Endothelial cell of umbilical vein (primary cell): ENCODE measurements around the gene VGLL4. TPM values are rescaled to one million over a fixed set of nuclear protein-coding genes. Genes with fewer than 3 reads are reported as not detected.
A peak's percentile ranks its signal among the peaks of the same experiment; 100 is the strongest.

Experiments used
- BruUV-seq: library from RNA; stranded (reverse); fragments of 400-500 nt; replicated peaks from 2 replicates; lab custom pipeline; 2021; lab: Mats Ljungman, UMichigan
- CTCF ChIA-PET: fragments of 300-600, 350-600 bp; sonication (Branson Sonifier 250); formaldehyde crosslinking; loops from one replicate; lab custom pipeline; 2021; ENCODE audit warnings: antibody characterized with exemption, inconsistent platforms; lab: Charles Lee
- POLR2A ChIA-PET: fragments of 300-600, 350-600 bp; sonication (Branson Sonifier 250); formaldehyde crosslinking; loops from one replicate; lab custom pipeline; 2021; ENCODE audit warnings: antibody characterized with exemption, inconsistent platforms; lab: Charles Lee
- DNase-seq: peaks from one replicate; pipeline ENCODE4 v3.0.0-alpha.2; 2011; ENCODE audit warnings: low read depth, low spot score
- FAIRE-seq: peaks from 2 replicates; lab custom pipeline; 2011; peaks lifted over from hg19 to GRCh38; lab: Jason Lieb, UNC
- H2AFZ ChIP-seq: 2 replicates; pipeline ENCODE4 v1.6.0; 2012; ENCODE audit warnings: low read depth, low read length, control low read depth, inconsistent platforms
- H3K27ac ChIP-seq: 2 replicates; pipeline ENCODE4 v1.5.1; 2011; ENCODE audit warnings: low read depth, mild to moderate bottlenecking, control low read depth, low read length, moderate library complexity; ENCODE audit not compliant: insufficient read depth
- H3K27me3 ChIP-seq, 2 experiments: 2 replicates each; pipeline versions ENCODE4 v1.6.0 to v1.6.1; 2011; ENCODE audit warnings: low read length in 2 of 2, mixed read lengths in 1 of 2; ENCODE audit not compliant: control insufficient read depth in 2 of 2, insufficient read depth in 2 of 2
- H3K36me3 ChIP-seq, 2 experiments: 2 replicates in 1 of 2; 3 replicates in 1 of 2; pipeline ENCODE4 v1.5.1; 2011; ENCODE audit warnings: low read length in 2 of 2, mild to moderate bottlenecking in 1 of 2, moderate library complexity in 1 of 2; ENCODE audit not compliant: control insufficient read depth in 2 of 2, insufficient read depth in 2 of 2; ENCODE audit errors: extremely low read depth in 1 of 2
- H3K4me1 ChIP-seq: 3 replicates; pipeline ENCODE4 v1.5.1; 2011; ENCODE audit warnings: mild to moderate bottlenecking, low read length; ENCODE audit not compliant: control insufficient read depth, insufficient read depth; ENCODE audit errors: extremely low read depth
- H3K4me2 ChIP-seq: 2 replicates; pipeline ENCODE4 v1.6.1; 2011; ENCODE audit warnings: low read length, control low read depth, mixed read lengths; ENCODE audit not compliant: insufficient read depth
- H3K4me3 ChIP-seq, 3 experiments: fragments of 200-600 bp in 1 of 3; sonication (generic), shearing (Covaris generic) in 1 of 3; replicated peaks in 1 of 3; 2 replicates each; pipeline ENCODE4 v1.5.1; 2011 to 2016; ENCODE audit warnings: control low read depth in 3 of 3, low read length in 3 of 3, mild to moderate bottlenecking in 2 of 3, inconsistent platforms in 1 of 3, low read depth in 1 of 3, moderate library complexity in 1 of 3; ENCODE audit not compliant: insufficient read depth in 1 of 3
- H3K79me2 ChIP-seq: 2 replicates; pipeline ENCODE4 v1.6.0; 2012; ENCODE audit warnings: low read length, inconsistent platforms; ENCODE audit not compliant: control insufficient read depth, insufficient read depth
- H3K9ac ChIP-seq: replicated peaks from 2 replicates; pipeline ENCODE3; 2011; ENCODE audit warnings: low read length, control low read depth; ENCODE audit not compliant: insufficient read depth; ENCODE audit errors: extremely low read depth
- H3K9me1 ChIP-seq: replicated peaks from 3 replicates; pipeline ENCODE4 v1.6.0; 2011; ENCODE audit warnings: mild to moderate bottlenecking, low read length; ENCODE audit not compliant: control insufficient read depth, insufficient read depth; ENCODE audit errors: extremely low read depth
- H3K9me3 ChIP-seq: replicated peaks from 2 replicates; pipeline ENCODE4 v1.5.1; 2012; ENCODE audit warnings: low read length, inconsistent platforms; ENCODE audit not compliant: control insufficient read depth, insufficient read depth
- H4K20me1 ChIP-seq: replicated peaks from 2 replicates; pipeline ENCODE3; 2011; ENCODE audit warnings: mild to moderate bottlenecking, low read length; ENCODE audit not compliant: control insufficient read depth, insufficient read depth; ENCODE audit errors: extremely low read depth
- CTCF ChIP-seq, 2 donors: IDR thresholded peaks; 1 replicate in 1 of 2; 2 replicates in 1 of 2; pipeline ENCODE4 v1.5.1; 2011; ENCODE audit warnings: low read length in 2 of 2, mild to moderate bottlenecking in 2 of 2, moderate library complexity in 2 of 2, control low read depth in 1 of 2, inconsistent platforms in 1 of 2, low read depth in 1 of 2; ENCODE audit not compliant: insufficient read depth in 1 of 2; ENCODE audit errors: extremely low read depth in 1 of 2
- FOS ChIP-seq: IDR thresholded peaks from 2 replicates; pipeline ENCODE4 v1.6.1; 2011; ENCODE audit warnings: mild to moderate bottlenecking, low read length, moderate library complexity, borderline replicate concordance; ENCODE audit not compliant: insufficient read depth
- GATA2 ChIP-seq: IDR thresholded peaks from 2 replicates; pipeline ENCODE4 v1.7.0; 2011; ENCODE audit warnings: low read depth, mild to moderate bottlenecking, moderate library complexity, mixed read lengths, low read length; ENCODE audit not compliant: insufficient read length, insufficient read depth
- JUN ChIP-seq: IDR thresholded peaks from 2 replicates; pipeline ENCODE4 v1.6.1; 2011; ENCODE audit warnings: borderline replicate concordance, low read depth; ENCODE audit not compliant: insufficient read length, insufficient read depth
- MAX ChIP-seq: IDR thresholded peaks from 2 replicates; pipeline ENCODE4 v1.6.1; 2011; ENCODE audit not compliant: insufficient read depth, insufficient read length
- MYC ChIP-seq: IDR thresholded peaks from one replicate; pipeline ENCODE4 v1.6.1; 2011; ENCODE audit warnings: mild to moderate bottlenecking, low read depth, low read length
- POLR2A ChIP-seq: IDR thresholded peaks from 2 replicates; pipeline ENCODE4 v1.6.1; 2012; ENCODE audit warnings: low read depth, mild to moderate bottlenecking, control low read depth, low read length
- POLR2AphosphoS5 ChIP-seq: IDR thresholded peaks from 2 replicates; pipeline ENCODE4 v1.6.1; 2012; ENCODE audit warnings: low read depth, mild to moderate bottlenecking, control low read depth, low read length, moderate library complexity; ENCODE audit not compliant: insufficient read depth
- dilution Hi-C: fragments of 300-500 bp; cut with MboI; formaldehyde crosslinking; loops from one replicate; pipeline ENCODE4 v1.15.0; 2019; ENCODE audit warnings: low sequenced_read_pairs; ENCODE audit not compliant: extremely low pct_ligation_motif_present
- intact Hi-C: fragments of 100-400 bp; cut with micrococcal nuclease; formaldehyde crosslinking; loops from one replicate; pipeline ENCODE4 v1.10.0; 2022
- polyA plus RNA-seq, 4 experiments: library from polyadenylated mRNA; depleted of rRNA in 3 of 4; stranded (reverse) in 3 of 4; unstranded in 1 of 4; fragments of >200 nt; gene quantifications; 2 replicates each; pipeline versions ENCODE4 v1.2.1 to v1.2.3, GENCODE V29; 2011 to 2012; ENCODE audit warnings: missing spikeins in 1 of 4
- total RNA-seq: library from RNA; stranded (reverse); gene quantifications from 2 replicates; pipeline ENCODE4 v1.2.3, GENCODE V29; 2021

Gene VGLL4
- total and polyA plus RNA-seq, 2 donors (not counting 3 experiments of a cell fraction or from before 2014, with no cell fraction given) = 67.0 to 78.9 TPM

GRCh38 chr3:11642431-11643191, 1.1 kb downstream of the VGLL4 start:
- BruUV-seq = TSS peak; percentile 57
- ChIA-PET POLR2A (interaction anchor here (1.3 kb wide), 1 partner anchor 8 kb away, joined by 3 read pairs; no protein-coding TSS in a partner anchor), CTCF (interaction anchor here (0.9 to 2.6 kb wide), 5 partner anchors 42 to 263 kb away, joined by 3 to 29 read pairs (median 6); no protein-coding TSS in a partner anchor)
- TF ChIP-seq CTCF (IDR thresholded peaks at IDR 0.05; ENCODE audit: extremely low read depth in 1 of 2, insufficient read depth in 1 of 2, low read depth in 1 of 2, low read length in 2 of 2) = no peak
- no peak for TF ChIP-seq JUN
- TF ChIP-seq MAX = no peak
- TF ChIP-seq MYC = no peak
- peak; percentile 64 for TF ChIP-seq POLR2A
- TF ChIP-seq FOS = peak; percentile 10
- TF ChIP-seq POLR2AphosphoS5 = peak; percentile 85
- TF ChIP-seq GATA2 = no peak
- no peak overlapping the region for H2AFZ ChIP-seq
- H3K4me3 ChIP-seq = peak overlapping the region; percentile 70 to 99 (median 79)
- peak overlapping the region; percentile 92 for H3K27ac ChIP-seq
- no peaks in the 10 kb centered on the region for H3K9me3 ChIP-seq
- no peaks in the 10 kb centered on the region for H3K27me3 ChIP-seq
- peak overlapping the region; percentile 98 for H3K9ac ChIP-seq
- H3K4me1 ChIP-seq = peaks cover 40% of the 10 kb centered on the region
- H3K36me3 ChIP-seq = no peaks in the 10 kb centered on the region
- FAIRE-seq = peak; percentile 59
- H3K4me2 ChIP-seq = peak overlapping the region; percentile 93
- peaks cover 58% of the 10 kb centered on the region for H3K79me2 ChIP-seq
- H4K20me1 ChIP-seq = no peaks in the 10 kb centered on the region
- peak; percentile 84 for DNase-seq
- no peaks in the 10 kb centered on the region for H3K9me1 ChIP-seq
- dilution Hi-C loops (no loop called here), intact Hi-C loops (loop anchor here (1.0 to 5.0 kb wide), 8 partner anchors 42 to 415 kb away; no protein-coding TSS in a partner anchor)
